PFSK-1 (cell line): ENCODE data around the gene HTN1.

Experiments used
- FOXP2 ChIP-seq: optimal IDR thresholded peaks from 2 replicates; pipeline ENCODE3; 2011; ENCODE audit warnings: borderline replicate concordance, control low read depth, inconsistent platforms; ENCODE audit not compliant: insufficient read depth; ENCODE audit errors: extremely low read length, extremely low read depth
- POLR2AphosphoS5 ChIP-seq: IDR thresholded peaks from 2 replicates; pipeline ENCODE4 v1.6.1; 2012; ENCODE audit warnings: low read depth, mild to moderate bottlenecking, control low read depth, low read length, moderate library complexity
- SIN3A ChIP-seq: IDR thresholded peaks from 2 replicates; pipeline ENCODE4 v1.6.1; 2012; ENCODE audit warnings: mild to moderate bottlenecking, low read length, moderate library complexity, borderline replicate concordance; ENCODE audit not compliant: insufficient read depth
- TAF1 ChIP-seq: IDR thresholded peaks from 2 replicates; pipeline ENCODE4 v1.6.1; 2012; ENCODE audit warnings: low read length, control low read depth, borderline replicate concordance; ENCODE audit not compliant: insufficient read depth
- TF ChIP-seq, protein P1 (sequence below), 2 experiments: IDR thresholded peaks; 2 replicates each; pipeline versions ENCODE4 v1.6.1 to v1.8.0; 2011 to 2012; ENCODE audit warnings: low read depth in 2 of 2, low read length in 2 of 2, control low read depth in 1 of 2, inconsistent platforms in 1 of 2, mild to moderate bottlenecking in 1 of 2, moderate library complexity in 1 of 2; ENCODE audit not compliant: insufficient read depth in 1 of 2

The HTN1 gene

GRCh38 chr4:70062000-70062399 is 11.8 kb downstream of the HTN1 start:
- TF ChIP-seq TAF1 = no peak

GRCh38 chr4:70080205-70080604 is 30.0 kb downstream of the HTN1 start:
- no peak for TF ChIP-seq POLR2AphosphoS5
- TF ChIP-seq FOXP2 = no peak
- TF ChIP-seq TAF1 = no peak

- TF ChIP-seq SIN3A = no peak
- TF ChIP-seq TAF1 = no peak
- TF ChIP-seq, protein P1, sequence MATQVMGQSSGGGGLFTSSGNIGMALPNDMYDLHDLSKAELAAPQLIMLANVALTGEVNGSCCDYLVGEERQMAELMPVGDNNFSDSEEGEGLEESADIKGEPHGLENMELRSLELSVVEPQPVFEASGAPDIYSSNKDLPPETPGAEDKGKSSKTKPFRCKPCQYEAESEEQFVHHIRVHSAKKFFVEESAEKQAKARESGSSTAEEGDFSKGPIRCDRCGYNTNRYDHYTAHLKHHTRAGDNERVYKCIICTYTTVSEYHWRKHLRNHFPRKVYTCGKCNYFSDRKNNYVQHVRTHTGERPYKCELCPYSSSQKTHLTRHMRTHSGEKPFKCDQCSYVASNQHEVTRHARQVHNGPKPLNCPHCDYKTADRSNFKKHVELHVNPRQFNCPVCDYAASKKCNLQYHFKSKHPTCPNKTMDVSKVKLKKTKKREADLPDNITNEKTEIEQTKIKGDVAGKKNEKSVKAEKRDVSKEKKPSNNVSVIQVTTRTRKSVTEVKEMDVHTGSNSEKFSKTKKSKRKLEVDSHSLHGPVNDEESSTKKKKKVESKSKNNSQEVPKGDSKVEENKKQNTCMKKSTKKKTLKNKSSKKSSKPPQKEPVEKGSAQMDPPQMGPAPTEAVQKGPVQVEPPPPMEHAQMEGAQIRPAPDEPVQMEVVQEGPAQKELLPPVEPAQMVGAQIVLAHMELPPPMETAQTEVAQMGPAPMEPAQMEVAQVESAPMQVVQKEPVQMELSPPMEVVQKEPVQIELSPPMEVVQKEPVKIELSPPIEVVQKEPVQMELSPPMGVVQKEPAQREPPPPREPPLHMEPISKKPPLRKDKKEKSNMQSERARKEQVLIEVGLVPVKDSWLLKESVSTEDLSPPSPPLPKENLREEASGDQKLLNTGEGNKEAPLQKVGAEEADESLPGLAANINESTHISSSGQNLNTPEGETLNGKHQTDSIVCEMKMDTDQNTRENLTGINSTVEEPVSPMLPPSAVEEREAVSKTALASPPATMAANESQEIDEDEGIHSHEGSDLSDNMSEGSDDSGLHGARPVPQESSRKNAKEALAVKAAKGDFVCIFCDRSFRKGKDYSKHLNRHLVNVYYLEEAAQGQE (IDR thresholded peaks at IDR 0.05; ENCODE audit: insufficient read depth in 1 of 2, low read depth in 2 of 2, low read length in 2 of 2) = no peak
- no peak for TF ChIP-seq POLR2AphosphoS5
- no peak for TF ChIP-seq FOXP2
These were observed 49.0 kb downstream of the HTN1 start for GRCh38 chr4:70099206-70099605.
